GM15510 (cell line): ENCODE measurements around the gene YPEL5.

Experiments
- POLR2A ChIP-seq: IDR thresholded peaks from 3 replicates; pipeline ENCODE4 v1.6.1; 2011; ENCODE audit warnings: borderline replicate concordance; ENCODE audit not compliant: insufficient read length; ENCODE audit errors: extremely low read depth

YPEL5 gene

GRCh38 chr2:30146337-30147195 is at the start of gene YPEL5:
Gene YPEL5 (plus strand): TSS chr2:30147007. CDS start chr2:30156652, 9,645 bp downstream.
- peak; percentile 48 for TF ChIP-seq POLR2A

GRCh38 chr2:30098266-30099005 is 48.4 kb upstream of the YPEL5 start:
- TF ChIP-seq POLR2A, result no peak

DNA sequence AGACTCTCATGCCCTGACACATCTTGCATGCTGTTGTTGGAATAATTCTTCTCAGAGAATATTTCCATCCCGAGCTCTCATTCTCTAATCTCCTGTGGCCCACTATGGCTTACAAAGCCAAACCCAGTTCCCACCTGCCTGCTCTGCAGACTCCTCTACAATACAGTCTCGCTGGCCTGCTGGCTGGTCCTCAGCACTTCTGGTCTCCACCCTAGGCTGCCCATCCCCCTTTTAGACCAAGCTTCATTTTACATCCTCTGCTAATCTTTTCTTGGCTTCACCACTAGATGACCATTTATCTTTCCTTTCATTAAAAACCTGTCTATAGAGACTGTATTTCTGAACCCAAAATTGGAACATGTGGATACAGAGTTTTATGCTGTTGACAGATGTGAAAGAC is 42.5 kb upstream of the YPEL5 start:
- TF ChIP-seq POLR2A, result no peak

DNA sequence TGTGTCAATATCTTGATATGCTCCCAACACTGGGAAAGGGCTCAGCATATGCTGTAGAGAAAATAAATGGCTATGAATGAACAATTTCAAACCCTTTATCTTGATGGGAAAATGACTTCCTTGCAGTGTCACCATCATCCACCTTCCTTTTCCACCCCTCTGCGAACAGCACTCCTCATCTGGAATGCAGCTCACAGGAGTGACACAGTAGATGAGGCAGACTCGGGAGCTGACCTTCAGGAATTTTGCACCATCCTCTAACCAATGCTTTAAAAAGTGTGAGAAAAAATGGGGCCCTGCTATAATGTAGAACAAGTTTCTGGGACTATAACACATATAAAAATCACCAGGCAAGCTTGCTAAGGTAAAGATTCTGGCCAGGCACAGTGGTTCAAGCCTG is 41.3 kb upstream of the YPEL5 start:
- TF ChIP-seq POLR2A, result no peak

DNA sequence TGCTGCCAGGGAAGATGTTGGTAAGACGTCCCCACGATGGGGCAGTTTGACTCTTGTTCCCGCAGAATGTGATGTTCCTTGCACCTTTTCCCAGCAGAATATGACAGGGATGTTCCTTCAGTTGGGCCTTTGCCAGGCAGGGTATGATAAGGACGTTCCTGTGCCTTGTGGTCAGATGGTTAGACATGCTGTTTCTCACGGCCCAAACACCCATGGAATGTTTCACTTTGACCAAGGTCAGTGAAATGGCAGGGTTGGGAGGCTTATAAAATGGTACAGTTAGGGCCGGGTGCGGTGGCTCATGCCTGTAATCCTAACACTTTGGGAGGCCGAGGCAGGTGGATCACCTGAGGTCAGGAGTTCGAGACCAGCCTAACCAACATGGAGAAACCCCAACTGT is 40.3 kb upstream of the YPEL5 start:
- no peak for TF ChIP-seq POLR2A

- no peak for TF ChIP-seq POLR2A
Measured at GRCh38 chr2:30108192-30108591, 38.6 kb upstream of the YPEL5 start.

GRCh38 chr2:30108851-30109250 is 38.0 kb upstream of the YPEL5 start:
- TF ChIP-seq POLR2A, result no peak

GRCh38 chr2:30109856-30110255 is 37.0 kb upstream of the YPEL5 start:
- TF ChIP-seq POLR2A, result no peak

- no peak for TF ChIP-seq POLR2A
Measured at GRCh38 chr2:30110773-30111172, 36.0 kb upstream of the YPEL5 start.

DNA sequence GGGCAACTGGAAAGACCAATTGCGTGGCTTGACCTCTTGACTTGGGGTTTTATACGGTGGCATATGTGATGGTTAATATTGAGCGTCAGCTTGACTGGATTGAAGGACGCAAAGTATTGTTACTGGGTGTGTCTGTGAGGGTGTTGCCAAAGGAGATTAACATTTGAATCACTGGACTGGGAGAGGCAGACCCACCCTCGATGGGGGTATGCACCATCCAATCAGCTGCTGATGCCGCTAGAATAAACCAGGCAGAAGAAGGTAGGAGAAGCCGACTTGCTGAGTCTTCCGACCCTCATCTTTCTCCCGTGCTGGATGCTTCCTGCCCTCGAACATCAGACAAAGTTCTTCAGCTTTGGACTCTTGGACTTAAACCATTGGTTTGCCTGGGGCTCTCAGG is 34.2 kb upstream of the YPEL5 start:
- TF ChIP-seq POLR2A, result no peak

- no peak for TF ChIP-seq POLR2A
Measured at GRCh38 chr2:30113617-30114293, 33.1 kb upstream of the YPEL5 start.

DNA sequence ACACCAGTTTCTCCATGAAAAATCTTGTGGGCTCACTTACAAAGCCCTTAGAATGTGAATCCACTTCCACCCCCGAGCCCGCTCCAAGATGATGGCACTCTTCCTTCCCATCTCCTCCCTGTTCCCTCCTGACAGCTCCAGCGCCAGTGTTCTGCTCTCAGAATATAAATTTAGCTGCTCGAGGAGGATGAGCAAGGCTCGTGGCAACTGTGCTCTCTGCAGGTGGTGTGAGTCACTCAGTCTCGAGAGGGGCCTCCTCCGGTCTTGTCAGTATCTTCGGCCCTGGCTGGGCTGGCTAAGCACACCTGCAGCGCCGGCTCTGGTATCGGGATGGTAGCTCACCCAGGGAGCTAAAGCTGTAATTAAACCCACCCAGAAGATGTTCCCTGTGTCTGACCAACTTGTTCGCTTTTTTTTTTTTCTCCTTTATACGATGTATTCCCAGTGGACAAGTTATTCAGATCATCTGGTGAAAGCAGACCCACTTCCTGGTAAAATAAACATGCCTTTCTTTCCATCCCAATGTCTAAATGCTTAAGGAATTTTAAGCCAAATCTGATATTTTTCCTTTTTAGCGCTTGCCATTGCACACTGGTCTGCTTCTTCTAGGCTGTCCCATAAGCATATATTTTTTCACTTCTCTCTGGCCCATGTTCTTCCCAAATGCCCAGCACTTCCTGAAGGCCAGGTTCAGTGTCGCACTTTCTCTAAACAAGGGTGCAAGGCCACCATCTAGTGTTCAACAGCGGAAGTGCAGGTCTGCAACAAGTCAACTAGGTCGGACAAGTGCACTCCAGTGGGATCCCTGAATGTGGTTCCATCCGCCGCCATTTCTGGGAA is 31.4 kb upstream of the YPEL5 start:
- no peak for TF ChIP-seq POLR2A

- no peak for TF ChIP-seq POLR2A
Measured at GRCh38 chr2:30115981-30116285, 30.9 kb upstream of the YPEL5 start.

- no peak for TF ChIP-seq POLR2A
Measured at GRCh38 chr2:30122362-30122761, 24.4 kb upstream of the YPEL5 start.
